ENCODE measurements around the gene ANKMY1. TPM values are rescaled to one million over a fixed set of nuclear protein-coding genes. Genes with fewer than 3 reads are reported as not detected.

ANKMY1 gene
- total RNA-seq, 2 experiments from 2014 or later = 25.7 to 26.2 TPM

DNA sequence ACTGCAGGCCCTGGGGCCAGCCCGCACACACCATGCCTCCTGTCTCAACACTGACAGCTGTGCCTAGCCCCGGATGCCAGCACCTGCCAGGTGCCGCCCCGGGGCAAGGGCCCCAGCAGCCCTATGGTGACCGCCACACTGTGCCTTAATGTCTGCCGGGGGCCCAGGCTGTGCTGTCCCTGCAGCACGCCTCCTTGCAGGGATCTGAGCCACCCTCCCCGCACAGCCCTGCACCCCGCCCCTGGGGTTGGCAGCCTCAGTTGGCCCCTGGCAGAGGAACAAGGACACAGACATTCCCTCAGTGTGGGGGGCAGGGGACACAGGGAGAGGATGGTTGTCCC is 20.3 kb upstream of the ANKMY1 start:
- Mint-ChIP-seq H3K9me3 (no peaks in the 10 kb centered on the region), H3K27me3 (no peaks in the 10 kb centered on the region), H3K4me3 (no peak overlapping the region), H3K4me1 (ENCODE audit: low read depth) (peaks cover 27% of the 10 kb centered on the region), H3K27ac (no peak overlapping the region), H3K36me3 (ENCODE audit: low read depth) (peaks cover 47% of the 10 kb centered on the region)
- no peaks in the 10 kb centered on the region for H3K9me3 ChIP-seq (ENCODE audit: control insufficient read depth in 1 of 2, insufficient read depth in 1 of 2, low read length in 2 of 2)
- CTCF ChIA-PET = interaction anchor here (1.9 kb wide), 1 partner anchor 22 kb away, joined by 4 read pairs; no protein-coding TSS in a partner anchor
- TF ChIP-seq, protein P1, sequence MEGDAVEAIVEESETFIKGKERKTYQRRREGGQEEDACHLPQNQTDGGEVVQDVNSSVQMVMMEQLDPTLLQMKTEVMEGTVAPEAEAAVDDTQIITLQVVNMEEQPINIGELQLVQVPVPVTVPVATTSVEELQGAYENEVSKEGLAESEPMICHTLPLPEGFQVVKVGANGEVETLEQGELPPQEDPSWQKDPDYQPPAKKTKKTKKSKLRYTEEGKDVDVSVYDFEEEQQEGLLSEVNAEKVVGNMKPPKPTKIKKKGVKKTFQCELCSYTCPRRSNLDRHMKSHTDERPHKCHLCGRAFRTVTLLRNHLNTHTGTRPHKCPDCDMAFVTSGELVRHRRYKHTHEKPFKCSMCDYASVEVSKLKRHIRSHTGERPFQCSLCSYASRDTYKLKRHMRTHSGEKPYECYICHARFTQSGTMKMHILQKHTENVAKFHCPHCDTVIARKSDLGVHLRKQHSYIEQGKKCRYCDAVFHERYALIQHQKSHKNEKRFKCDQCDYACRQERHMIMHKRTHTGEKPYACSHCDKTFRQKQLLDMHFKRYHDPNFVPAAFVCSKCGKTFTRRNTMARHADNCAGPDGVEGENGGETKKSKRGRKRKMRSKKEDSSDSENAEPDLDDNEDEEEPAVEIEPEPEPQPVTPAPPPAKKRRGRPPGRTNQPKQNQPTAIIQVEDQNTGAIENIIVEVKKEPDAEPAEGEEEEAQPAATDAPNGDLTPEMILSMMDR (IDR thresholded peaks at IDR 0.05) = no peak
- ATAC-seq (ENCODE audit: poor library complexity) = no peak
- intact Hi-C loops (cut with DNase I, micrococcal nuclease) = loop anchor here in 1 of 2 experiments (2.0 kb wide), 1 partner anchor 63 kb away; no protein-coding TSS in a partner anchor
- POLR2A ChIA-PET = interaction anchor here (1.4 to 3.1 kb wide), 2 partner anchors 8 to 9 kb away, joined by 5 to 16 read pairs; partner anchors contain the start of gene CAPN10
- no peak overlapping the region for H3K4me3 ChIP-seq (ENCODE audit: low read length)
- H3K27me3 ChIP-seq (ENCODE audit: control insufficient read depth in 1 of 2, insufficient read depth in 2 of 2, low read length in 2 of 2) = no peaks in the 10 kb centered on the region
- DNase-seq = no peak
- H3K27ac ChIP-seq (ENCODE audit: low read depth in 1 of 2, low read length in 2 of 2) = no peak overlapping the region
- H3K4me1 ChIP-seq (ENCODE audit: insufficient read depth, low read length) = peaks cover 45% of the 10 kb centered on the region
- H3K36me3 ChIP-seq (ENCODE audit: insufficient read depth, low read length) = peaks cover 57% of the 10 kb centered on the region

DNA sequence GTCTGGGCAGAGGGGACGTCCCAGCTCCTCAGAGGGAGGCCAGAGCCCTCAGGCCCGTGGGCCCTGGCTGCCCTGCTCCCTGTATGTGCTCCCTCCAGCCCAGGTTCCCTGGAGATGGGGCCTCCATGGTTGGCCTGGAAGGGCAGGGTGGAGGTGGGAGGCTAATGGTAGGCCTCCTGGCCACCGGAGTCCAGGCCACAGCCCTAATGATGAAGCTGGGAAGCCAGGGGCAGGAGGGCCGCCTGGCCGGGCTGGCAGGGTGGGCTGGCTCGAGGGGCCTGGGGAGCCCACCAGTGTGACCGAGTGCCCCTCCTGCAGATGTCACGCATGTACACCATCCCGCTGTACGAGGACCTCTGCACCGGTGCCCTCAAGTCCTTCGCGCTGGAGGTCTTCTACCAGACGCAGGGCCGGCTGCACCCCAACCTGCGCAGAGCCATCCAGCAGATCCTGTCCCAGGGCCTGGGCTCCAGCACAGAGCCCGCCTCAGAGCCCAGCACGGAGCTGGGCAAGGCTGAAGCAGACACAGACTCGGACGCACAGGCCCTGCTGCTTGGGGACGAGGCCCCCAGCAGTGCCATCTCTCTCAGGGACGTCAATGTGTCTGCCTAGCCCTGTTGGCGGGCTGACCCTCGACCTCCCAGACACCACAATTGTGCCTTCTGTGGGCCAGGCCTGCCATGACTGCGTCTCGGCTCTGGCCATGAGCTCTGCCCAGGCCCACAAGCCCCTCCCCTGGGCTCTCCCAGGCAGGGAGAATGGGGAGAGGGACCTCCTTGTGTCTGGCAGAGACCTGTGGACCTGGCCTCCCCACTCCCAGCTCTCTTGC is 19.7 kb upstream of the ANKMY1 start:
- intact Hi-C loops (cut with DNase I, micrococcal nuclease) = loop anchor here in 1 of 2 experiments (2.0 kb wide), 1 partner anchor 63 kb away; no protein-coding TSS in a partner anchor
- ATAC-seq (ENCODE audit: poor library complexity) (no peak), DNase-seq (no peak)
- Histone ChIP-seq H3K27ac (ENCODE audit: low read depth in 1 of 2, low read length in 2 of 2) (no peak overlapping the region), H3K36me3 (ENCODE audit: insufficient read depth, low read length) (peaks cover 63% of the 10 kb centered on the region), H3K27me3 (ENCODE audit: control insufficient read depth in 1 of 2, insufficient read depth in 2 of 2, low read length in 2 of 2) (no peaks in the 10 kb centered on the region), H3K9me3 (ENCODE audit: control insufficient read depth in 1 of 2, insufficient read depth in 1 of 2, low read length in 2 of 2) (no peaks in the 10 kb centered on the region), H3K4me1 (ENCODE audit: insufficient read depth, low read length) (peaks cover 51% of the 10 kb centered on the region), H3K4me3 (ENCODE audit: low read length) (no peak overlapping the region)
- POLR2A ChIA-PET = interaction anchor here (1.1 to 3.1 kb wide), 4 partner anchors 8 to 16 kb away, joined by 3 to 16 read pairs (median 6); partner anchors contain the start of gene CAPN10
- peaks cover 23% of the 10 kb centered on the region for H3K4me1 Mint-ChIP-seq (ENCODE audit: low read depth)
- H3K27me3 Mint-ChIP-seq = no peaks in the 10 kb centered on the region
- TF ChIP-seq, protein P1 (IDR thresholded peaks at IDR 0.05) = no peak
- no peak overlapping the region for H3K4me3 Mint-ChIP-seq
- H3K36me3 Mint-ChIP-seq (ENCODE audit: low read depth) = peaks cover 45% of the 10 kb centered on the region
- H3K9me3 Mint-ChIP-seq = no peaks in the 10 kb centered on the region
- H3K27ac Mint-ChIP-seq = no peak overlapping the region
- CTCF ChIA-PET = interaction anchor here (1.9 kb wide), 1 partner anchor 21 kb away, joined by 4 read pairs; no protein-coding TSS in a partner anchor

DNA sequence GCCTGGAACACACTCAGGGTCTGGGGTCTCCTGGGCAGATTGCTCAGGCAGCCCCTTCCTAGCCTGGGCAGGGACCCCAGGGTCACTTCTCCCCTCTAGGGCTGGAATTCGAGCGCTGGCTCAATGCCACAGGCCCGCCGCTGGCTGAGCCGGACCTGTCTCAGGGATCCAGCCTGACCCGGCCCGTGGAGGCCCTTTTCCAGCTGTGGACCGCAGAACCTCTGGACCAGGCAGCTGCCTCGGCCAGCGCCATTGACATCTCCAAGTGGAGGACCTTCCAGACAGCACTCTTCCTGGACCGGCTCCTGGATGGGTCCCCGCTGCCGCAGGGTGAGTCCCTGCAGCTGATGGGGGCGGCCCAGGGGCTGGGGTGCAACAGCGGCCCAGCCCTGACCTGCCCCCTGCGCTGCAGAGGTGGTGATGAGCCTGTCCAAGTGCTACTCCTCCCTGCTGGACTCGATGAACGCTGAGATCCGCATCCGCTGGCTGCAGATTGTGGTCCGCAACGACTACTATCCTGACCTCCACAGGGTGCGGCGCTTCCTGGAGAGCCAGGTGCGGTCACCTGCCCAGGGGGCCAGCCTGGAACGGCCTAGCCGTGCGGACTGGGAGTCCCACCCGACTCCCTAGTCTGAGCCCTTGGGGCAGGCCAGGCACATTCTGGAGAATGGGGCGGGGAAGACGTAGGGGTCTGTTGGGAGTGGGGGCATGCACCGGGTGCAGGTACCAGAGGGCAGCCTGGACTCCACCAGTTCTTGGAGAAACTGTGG is 18.8 kb upstream of the ANKMY1 start:
- no peaks in the 10 kb centered on the region for H3K27me3 Mint-ChIP-seq
- TF ChIP-seq, protein P1 (IDR thresholded peaks at IDR 0.05) = no peak
- ATAC-seq (ENCODE audit: poor library complexity) = no peak
- Histone ChIP-seq H3K36me3 (ENCODE audit: insufficient read depth, low read length) (peaks cover 71% of the 10 kb centered on the region), H3K27ac (ENCODE audit: low read depth in 1 of 2, low read length in 2 of 2) (no peak overlapping the region), H3K4me1 (ENCODE audit: insufficient read depth, low read length) (peaks cover 59% of the 10 kb centered on the region), H3K4me3 (ENCODE audit: low read length) (no peak overlapping the region), H3K27me3 (ENCODE audit: control insufficient read depth in 1 of 2, insufficient read depth in 2 of 2, low read length in 2 of 2) (no peaks in the 10 kb centered on the region), H3K9me3 (ENCODE audit: control insufficient read depth in 1 of 2, insufficient read depth in 1 of 2, low read length in 2 of 2) (no peaks in the 10 kb centered on the region)
- intact Hi-C loops (cut with DNase I, micrococcal nuclease) = no loop called here
- peaks cover 39% of the 10 kb centered on the region for H3K36me3 Mint-ChIP-seq (ENCODE audit: low read depth)
- ChIA-PET CTCF (interaction anchor here (1.9 to 2.1 kb wide), 2 partner anchors 10 to 20 kb away, joined by 4 to 5 read pairs; no protein-coding TSS in a partner anchor), POLR2A (interaction anchor here (1.1 to 3.1 kb wide), 3 partner anchors 8 to 15 kb away, joined by 3 to 16 read pairs (median 6); partner anchors contain the start of gene CAPN10)
- H3K4me3 Mint-ChIP-seq = no peak overlapping the region
- peaks cover 18% of the 10 kb centered on the region for H3K4me1 Mint-ChIP-seq (ENCODE audit: low read depth)
- DNase-seq = no peak
- no peak overlapping the region for H3K27ac Mint-ChIP-seq
- no peaks in the 10 kb centered on the region for H3K9me3 Mint-ChIP-seq
